DOHH2 (cell line): ENCODE data around the gene TEDC2.

Experiments
- CTCF ChIP-seq: fragments of 200-600 bp; sonication (generic); IDR thresholded peaks from one replicate; pipeline ENCODE4 v1.5.1; 2014; ENCODE audit warnings: antibody characterized with exemption, mild to moderate bottlenecking, low read depth, low read length; ENCODE audit not compliant: poor library complexity, severe bottlenecking
- EZH2phosphoT487 ChIP-seq: fragments of 200-600 bp; sonication (generic); IDR thresholded peaks from 2 replicates; pipeline ENCODE4 v1.6.1; 2017; ENCODE audit warnings: borderline replicate concordance, mild to moderate bottlenecking, antibody characterized with exemption, low read length, moderate library complexity, mixed read lengths

GRCh38 chr16:2472488-2472864 lies 12.6 kb downstream of the TEDC2 start:
- no peak for TF ChIP-seq CTCF
- no peak for TF ChIP-seq EZH2phosphoT487
